Choroid plexus epithelial cell (primary cell): ENCODE measurements around the gene MAML1.

ENCODE experiments used
- DNase-seq: peaks from one replicate; pipeline ENCODE4 v3.0.0-alpha.2; 2010; ENCODE audit warnings: low read depth
- H3K4me3 ChIP-seq: 2 replicates; pipeline ENCODE4 v1.5.1; 2011; ENCODE audit warnings: low read depth, mild to moderate bottlenecking, control low read depth, low read length, moderate library complexity
- CTCF ChIP-seq: conservative IDR thresholded peaks from 2 replicates; pipeline ENCODE4 v1.5.1; 2011; ENCODE audit warnings: low read depth, mild to moderate bottlenecking, control low read depth, inconsistent platforms, low read length, moderate library complexity

MAML1 gene

GRCh38 chr5:179776411-179776938 is 43.9 kb downstream of the MAML1 start:
- no peak for TF ChIP-seq CTCF
- H3K4me3 ChIP-seq, result no peak overlapping the region
- no peak for DNase-seq

DNA sequence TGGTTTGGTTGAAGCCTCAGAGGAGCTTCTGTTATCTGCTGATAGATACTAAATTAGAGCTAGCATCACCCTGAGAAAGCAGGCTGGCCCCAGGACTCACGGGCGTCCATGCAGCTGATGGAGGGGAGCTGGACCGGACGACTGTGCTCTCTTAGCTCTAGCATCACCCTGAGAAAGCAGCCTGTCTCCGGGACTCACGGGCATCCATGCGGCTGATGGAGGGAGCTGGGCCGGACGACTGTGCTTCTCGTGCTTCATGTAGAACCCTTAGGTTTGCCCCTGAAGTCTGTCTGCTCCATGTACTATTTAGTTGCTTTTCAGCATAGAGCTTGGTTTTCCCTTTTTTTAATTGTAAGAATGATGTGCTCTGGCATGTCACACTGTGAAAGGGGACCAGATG is 44.8 kb downstream of the MAML1 start:
- no peak for TF ChIP-seq CTCF
- no peak overlapping the region for H3K4me3 ChIP-seq
- no peak for DNase-seq

GRCh38 chr5:179777909-179778308 is 45.3 kb downstream of the MAML1 start:
- TF ChIP-seq CTCF, result no peak
- no peak for DNase-seq

GRCh38 chr5:179778591-179778990 is 46.0 kb downstream of the MAML1 start:
- no peak for TF ChIP-seq CTCF
- no peak overlapping the region for H3K4me3 ChIP-seq
- no peak for DNase-seq

More at GRCh38 chr5:179777909-179778308, 45.3 kb downstream of the MAML1 start:
- no peak overlapping the region for H3K4me3 ChIP-seq

DNA sequence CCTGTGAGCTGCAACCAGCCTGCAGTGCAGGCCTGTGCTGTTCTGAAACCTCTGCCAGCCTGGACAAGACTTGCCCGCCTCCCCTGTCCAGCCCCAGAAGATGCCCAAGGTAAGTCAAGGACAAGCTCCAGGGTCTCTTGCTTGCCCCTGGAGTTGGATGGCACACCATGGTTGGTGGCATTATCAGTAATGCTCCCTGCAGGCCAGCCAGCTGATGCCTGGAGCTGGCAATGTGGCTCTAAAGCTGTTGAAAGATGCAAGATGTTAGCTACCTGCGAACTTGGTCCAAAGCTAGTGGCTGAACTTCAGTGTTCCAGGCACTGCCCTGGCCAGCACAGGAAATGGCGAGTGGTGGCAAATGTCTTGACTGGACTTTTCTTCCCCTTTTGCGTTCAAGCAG is 47.2 kb downstream of the MAML1 start:
- no peak for TF ChIP-seq CTCF
- no peak overlapping the region for H3K4me3 ChIP-seq

GRCh38 chr5:179780362-179780761 is 47.7 kb downstream of the MAML1 start:
- peak; percentile 22 for TF ChIP-seq CTCF
- peak; percentile 81 for DNase-seq
- H3K4me3 ChIP-seq, result no peak overlapping the region

More for the DNA sequence above, 47.2 kb downstream of the MAML1 start:
- DNase-seq, result no peak

GRCh38 chr5:179781846-179782245 is 49.2 kb downstream of the MAML1 start:
- no peak overlapping the region for H3K4me3 ChIP-seq
- no peak for TF ChIP-seq CTCF
- no peak for DNase-seq
